HepG2 (cell line): ENCODE results near the gene SEBOX. TPM values are rescaled to one million over a fixed set of nuclear protein-coding genes. Genes with fewer than 3 reads are reported as not detected.

ENCODE experiments used
- FOXA1 ChIP-seq, 2 experiments: fragments of 450-650 bp in 1 of 2; sonication (generic) in 1 of 2; formaldehyde crosslinking in 1 of 2; IDR thresholded peaks; 2 replicates each; pipeline versions ENCODE4 v1.4.0 to v1.6.1; 2016 to 2020; ENCODE audit warnings: missing genetic modification reagents in 1 of 2
- HMG20B ChIP-seq: conservative IDR thresholded peaks from 2 replicates; pipeline ENCODE4 v1.6.1; 2016; ENCODE audit warnings: missing genetic modification reagents, missing compliant biosample characterization
- IRX3 ChIP-seq: sonication (generic); formaldehyde crosslinking; IDR thresholded peaks from 2 replicates; pipeline ENCODE4 v1.8.1; 2023; ENCODE audit warnings: mild to moderate bottlenecking, low read depth, missing genetic modification reagents, borderline replicate concordance
- PHF21A ChIP-seq: sonication (generic); formaldehyde crosslinking; IDR thresholded peaks from 2 replicates; pipeline ENCODE4 v1.5.0; 2020; ENCODE audit warnings: mild to moderate bottlenecking, missing genetic modification reagents
- RXRA ChIP-seq: sonication (generic); formaldehyde crosslinking; IDR thresholded peaks from 2 replicates; pipeline ENCODE4 v1.5.1; 2020; ENCODE audit warnings: missing genetic modification reagents
- SCMH1 ChIP-seq: sonication (generic); formaldehyde crosslinking; IDR thresholded peaks from 2 replicates; pipeline ENCODE4 v1.9.0; 2021; ENCODE audit warnings: missing genetic modification reagents, mild to moderate bottlenecking, borderline replicate concordance
- SP2 ChIP-seq: sonication (generic); formaldehyde crosslinking; IDR thresholded peaks from 2 replicates; pipeline ENCODE4 v1.5.1; 2020; ENCODE audit warnings: mild to moderate bottlenecking, missing genetic modification reagents
- ZNF264 ChIP-seq: sonication (generic); formaldehyde crosslinking; IDR thresholded peaks from 2 replicates; pipeline ENCODE4 v1.4.0; 2020; ENCODE audit warnings: missing genetic modification reagents
- ZNF343 ChIP-seq: sonication (generic); formaldehyde crosslinking; IDR thresholded peaks from 2 replicates; pipeline ENCODE4 v1.4.0; 2020; ENCODE audit warnings: mild to moderate bottlenecking, missing genetic modification reagents
- ZNF567 ChIP-seq: sonication (generic); formaldehyde crosslinking; IDR thresholded peaks from 2 replicates; pipeline ENCODE4 v1.8.1; 2023; ENCODE audit warnings: mild to moderate bottlenecking, missing genetic modification reagents, borderline replicate concordance
- polyA plus RNA-seq, 8 experiments: library from polyadenylated mRNA; depleted of rRNA in 3 of 8; stranded (reverse) in 7 of 8; unstranded in 1 of 8; fragments of >200 nt; fragmentation: Illumina TruSeq in 4 of 8; extraction: Trizol in 4 of 8; gene quantifications; 2 replicates each; pipeline versions ENCODE4 v1.2.1 to v1.2.3, GENCODE V29; 2011 to 2016; ENCODE audit warnings: low read depth in 4 of 8, missing spikeins in 1 of 8, mixed read lengths in 1 of 8; ENCODE audit not compliant: insufficient read depth in 1 of 8
- total RNA-seq, 5 experiments: library from RNA; depleted of rRNA; stranded (reverse); fragments of >200 nt; fragmentation: Illumina TruSeq; extraction: Trizol; gene quantifications; 2 replicates each; pipeline ENCODE4 v1.2.3, GENCODE V29; 2016; ENCODE audit warnings: low read depth in 1 of 5
- TF ChIP-seq, protein P1 (sequence below): sonication (generic); formaldehyde crosslinking; IDR thresholded peaks from 2 replicates; pipeline ENCODE4 v1.4.0; 2020; ENCODE audit warnings: missing genetic modification reagents, mild to moderate bottlenecking, borderline replicate concordance
- TF ChIP-seq, protein P2 (sequence below), 2 experiments: sonication (generic) in 1 of 2; formaldehyde crosslinking in 1 of 2; IDR thresholded peaks; 2 replicates each; pipeline versions ENCODE4 v1.4.0 to v1.6.1; 2018 to 2020; ENCODE audit warnings: missing genetic modification reagents in 2 of 2, borderline replicate concordance in 1 of 2, low read depth in 1 of 2, mild to moderate bottlenecking in 1 of 2, missing biosample characterization in 1 of 2
- TF ChIP-seq, protein P3 (sequence below): sonication (generic); formaldehyde crosslinking; IDR thresholded peaks from 2 replicates; pipeline ENCODE4 v1.4.0; 2020; ENCODE audit warnings: mild to moderate bottlenecking, missing genetic modification reagents
- TF ChIP-seq, protein P4 (sequence below): sonication (generic); formaldehyde crosslinking; IDR thresholded peaks from 2 replicates; pipeline ENCODE4 v1.4.0; 2020; ENCODE audit warnings: missing genetic modification reagents, mild to moderate bottlenecking, borderline replicate concordance

SEBOX gene
- total and polyA plus RNA-seq, 2 of the 13 experiments (the other 11 are each of a cell fraction or from before 2014, with no cell fraction given) = not detected

DNA sequence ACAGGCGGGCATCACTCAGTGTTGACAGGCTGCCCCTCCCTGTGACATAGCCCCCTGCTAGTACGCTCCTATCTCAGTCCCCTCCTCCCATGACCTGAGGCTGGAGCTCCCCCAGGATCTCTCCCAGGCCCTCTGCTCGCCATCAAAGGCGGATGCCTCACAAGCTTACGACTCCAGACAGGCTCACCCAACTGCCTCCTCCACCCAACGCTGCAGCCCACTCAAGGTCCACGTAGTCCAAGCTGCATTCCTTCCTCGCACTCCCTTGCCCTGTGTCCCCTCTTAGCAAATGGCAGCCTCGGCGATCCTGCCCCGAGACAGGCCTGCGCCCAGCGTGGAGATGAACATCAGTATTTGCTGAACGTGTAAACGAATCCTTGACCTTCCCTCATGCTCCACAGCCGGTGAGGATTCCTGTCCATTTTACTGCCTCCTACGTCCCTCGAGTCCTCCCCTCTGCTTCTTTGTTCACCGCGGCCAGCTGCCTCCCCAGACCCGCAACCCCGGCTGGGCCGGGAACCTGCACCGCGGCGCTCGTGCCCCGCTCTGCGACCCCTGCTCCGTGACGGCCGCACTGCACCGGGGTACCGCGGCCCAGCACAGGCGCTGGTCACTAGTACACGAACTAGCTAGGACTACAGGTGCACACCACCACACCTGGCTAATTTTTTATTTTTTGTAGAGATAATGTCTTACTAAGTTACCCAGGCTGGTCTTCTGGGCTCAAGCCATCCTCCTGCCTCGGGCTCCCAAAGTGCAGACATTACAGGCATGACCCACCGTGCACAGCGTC is 46.8 kb downstream of the SEBOX start (continued):
- TF ChIP-seq, protein P1, sequence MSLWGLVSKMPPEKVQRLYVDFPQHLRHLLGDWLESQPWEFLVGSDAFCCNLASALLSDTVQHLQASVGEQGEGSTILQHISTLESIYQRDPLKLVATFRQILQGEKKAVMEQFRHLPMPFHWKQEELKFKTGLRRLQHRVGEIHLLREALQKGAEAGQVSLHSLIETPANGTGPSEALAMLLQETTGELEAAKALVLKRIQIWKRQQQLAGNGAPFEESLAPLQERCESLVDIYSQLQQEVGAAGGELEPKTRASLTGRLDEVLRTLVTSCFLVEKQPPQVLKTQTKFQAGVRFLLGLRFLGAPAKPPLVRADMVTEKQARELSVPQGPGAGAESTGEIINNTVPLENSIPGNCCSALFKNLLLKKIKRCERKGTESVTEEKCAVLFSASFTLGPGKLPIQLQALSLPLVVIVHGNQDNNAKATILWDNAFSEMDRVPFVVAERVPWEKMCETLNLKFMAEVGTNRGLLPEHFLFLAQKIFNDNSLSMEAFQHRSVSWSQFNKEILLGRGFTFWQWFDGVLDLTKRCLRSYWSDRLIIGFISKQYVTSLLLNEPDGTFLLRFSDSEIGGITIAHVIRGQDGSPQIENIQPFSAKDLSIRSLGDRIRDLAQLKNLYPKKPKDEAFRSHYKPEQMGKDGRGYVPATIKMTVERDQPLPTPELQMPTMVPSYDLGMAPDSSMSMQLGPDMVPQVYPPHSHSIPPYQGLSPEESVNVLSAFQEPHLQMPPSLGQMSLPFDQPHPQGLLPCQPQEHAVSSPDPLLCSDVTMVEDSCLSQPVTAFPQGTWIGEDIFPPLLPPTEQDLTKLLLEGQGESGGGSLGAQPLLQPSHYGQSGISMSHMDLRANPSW (CRISPR knock-in tag) = no peak
- TF ChIP-seq IRX3 (0 out of 2 replicates have a peak, but pooled peaks have one; percentile 12), FOXA1 (IDR thresholded peaks at IDR 0.05) (no peak), FOXA1 (CRISPR knock-in tag; IDR thresholded peaks at IDR 0.05) (0 out of 2 replicates have a peak, but pooled peaks have one; percentile 4), HMG20B (CRISPR knock-in tag) (no peak), ZNF567 (no peak), RXRA (CRISPR knock-in tag) (no peak), SCMH1 (no peak), PHF21A (CRISPR knock-in tag) (no peak), ZNF343 (CRISPR knock-in tag) (peak; percentile 9; the same call in 1 of the 2 replicates), ZNF264 (CRISPR knock-in tag) (no peak), SP2 (CRISPR knock-in tag) (no peak)
- TF ChIP-seq, protein P2, sequence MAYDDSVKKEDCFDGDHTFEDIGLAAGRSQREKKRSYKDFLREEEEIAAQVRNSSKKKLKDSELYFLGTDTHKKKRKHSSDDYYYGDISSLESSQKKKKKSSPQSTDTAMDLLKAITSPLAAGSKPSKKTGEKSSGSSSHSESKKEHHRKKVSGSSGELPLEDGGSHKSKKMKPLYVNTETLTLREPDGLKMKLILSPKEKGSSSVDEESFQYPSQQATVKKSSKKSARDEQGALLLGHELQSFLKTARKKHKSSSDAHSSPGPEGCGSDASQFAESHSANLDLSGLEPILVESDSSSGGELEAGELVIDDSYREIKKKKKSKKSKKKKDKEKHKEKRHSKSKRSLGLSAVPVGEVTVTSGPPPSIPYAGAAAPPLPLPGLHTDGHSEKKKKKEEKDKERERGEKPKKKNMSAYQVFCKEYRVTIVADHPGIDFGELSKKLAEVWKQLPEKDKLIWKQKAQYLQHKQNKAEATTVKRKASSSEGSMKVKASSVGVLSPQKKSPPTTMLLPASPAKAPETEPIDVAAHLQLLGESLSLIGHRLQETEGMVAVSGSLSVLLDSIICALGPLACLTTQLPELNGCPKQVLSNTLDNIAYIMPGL (CRISPR knock-in tag; IDR thresholded peaks at IDR 0.05; ENCODE audit: borderline replicate concordance in 1 of 2, low read depth in 1 of 2) = peak in 1 of 2 experiments; percentile 28; a peak in 1 of 4 replicates
- TF ChIP-seq, protein P3, sequence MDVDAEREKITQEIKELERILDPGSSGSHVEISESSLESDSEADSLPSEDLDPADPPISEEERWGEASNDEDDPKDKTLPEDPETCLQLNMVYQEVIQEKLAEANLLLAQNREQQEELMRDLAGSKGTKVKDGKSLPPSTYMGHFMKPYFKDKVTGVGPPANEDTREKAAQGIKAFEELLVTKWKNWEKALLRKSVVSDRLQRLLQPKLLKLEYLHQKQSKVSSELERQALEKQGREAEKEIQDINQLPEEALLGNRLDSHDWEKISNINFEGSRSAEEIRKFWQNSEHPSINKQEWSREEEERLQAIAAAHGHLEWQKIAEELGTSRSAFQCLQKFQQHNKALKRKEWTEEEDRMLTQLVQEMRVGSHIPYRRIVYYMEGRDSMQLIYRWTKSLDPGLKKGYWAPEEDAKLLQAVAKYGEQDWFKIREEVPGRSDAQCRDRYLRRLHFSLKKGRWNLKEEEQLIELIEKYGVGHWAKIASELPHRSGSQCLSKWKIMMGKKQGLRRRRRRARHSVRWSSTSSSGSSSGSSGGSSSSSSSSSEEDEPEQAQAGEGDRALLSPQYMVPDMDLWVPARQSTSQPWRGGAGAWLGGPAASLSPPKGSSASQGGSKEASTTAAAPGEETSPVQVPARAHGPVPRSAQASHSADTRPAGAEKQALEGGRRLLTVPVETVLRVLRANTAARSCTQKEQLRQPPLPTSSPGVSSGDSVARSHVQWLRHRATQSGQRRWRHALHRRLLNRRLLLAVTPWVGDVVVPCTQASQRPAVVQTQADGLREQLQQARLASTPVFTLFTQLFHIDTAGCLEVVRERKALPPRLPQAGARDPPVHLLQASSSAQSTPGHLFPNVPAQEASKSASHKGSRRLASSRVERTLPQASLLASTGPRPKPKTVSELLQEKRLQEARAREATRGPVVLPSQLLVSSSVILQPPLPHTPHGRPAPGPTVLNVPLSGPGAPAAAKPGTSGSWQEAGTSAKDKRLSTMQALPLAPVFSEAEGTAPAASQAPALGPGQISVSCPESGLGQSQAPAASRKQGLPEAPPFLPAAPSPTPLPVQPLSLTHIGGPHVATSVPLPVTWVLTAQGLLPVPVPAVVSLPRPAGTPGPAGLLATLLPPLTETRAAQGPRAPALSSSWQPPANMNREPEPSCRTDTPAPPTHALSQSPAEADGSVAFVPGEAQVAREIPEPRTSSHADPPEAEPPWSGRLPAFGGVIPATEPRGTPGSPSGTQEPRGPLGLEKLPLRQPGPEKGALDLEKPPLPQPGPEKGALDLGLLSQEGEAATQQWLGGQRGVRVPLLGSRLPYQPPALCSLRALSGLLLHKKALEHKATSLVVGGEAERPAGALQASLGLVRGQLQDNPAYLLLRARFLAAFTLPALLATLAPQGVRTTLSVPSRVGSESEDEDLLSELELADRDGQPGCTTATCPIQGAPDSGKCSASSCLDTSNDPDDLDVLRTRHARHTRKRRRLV = 0 out of 2 replicates have a peak, but pooled peaks have one; percentile 19
- TF ChIP-seq, protein P4, sequence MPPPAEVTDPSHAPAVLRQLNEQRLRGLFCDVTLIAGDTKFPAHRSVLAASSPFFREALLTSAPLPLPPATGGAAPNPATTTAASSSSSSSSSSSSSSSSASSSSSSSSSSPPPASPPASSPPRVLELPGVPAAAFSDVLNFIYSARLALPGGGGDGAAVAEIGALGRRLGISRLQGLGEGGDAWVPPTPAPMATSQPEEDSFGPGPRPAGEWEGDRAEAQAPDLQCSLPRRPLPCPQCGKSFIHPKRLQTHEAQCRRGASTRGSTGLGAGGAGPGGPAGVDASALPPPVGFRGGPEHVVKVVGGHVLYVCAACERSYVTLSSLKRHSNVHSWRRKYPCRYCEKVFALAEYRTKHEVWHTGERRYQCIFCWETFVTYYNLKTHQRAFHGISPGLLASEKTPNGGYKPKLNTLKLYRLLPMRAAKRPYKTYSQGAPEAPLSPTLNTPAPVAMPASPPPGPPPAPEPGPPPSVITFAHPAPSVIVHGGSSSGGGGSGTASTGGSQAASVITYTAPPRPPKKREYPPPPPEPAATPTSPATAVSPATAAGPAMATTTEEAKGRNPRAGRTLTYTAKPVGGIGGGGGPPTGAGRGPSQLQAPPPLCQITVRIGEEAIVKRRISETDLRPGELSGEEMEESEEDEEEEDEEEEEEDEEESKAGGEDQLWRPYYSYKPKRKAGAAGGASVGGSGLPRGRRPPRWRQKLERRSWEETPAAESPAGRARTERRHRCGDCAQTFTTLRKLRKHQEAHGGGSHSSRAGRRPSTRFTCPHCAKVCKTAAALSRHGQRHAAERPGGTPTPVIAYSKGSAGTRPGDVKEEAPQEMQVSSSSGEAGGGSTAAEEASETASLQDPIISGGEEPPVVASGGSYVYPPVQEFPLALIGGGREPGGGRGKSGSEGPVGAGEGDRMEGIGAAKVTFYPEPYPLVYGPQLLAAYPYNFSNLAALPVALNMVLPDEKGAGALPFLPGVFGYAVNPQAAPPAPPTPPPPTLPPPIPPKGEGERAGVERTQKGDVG (CRISPR knock-in tag) = no peak
